Activated CD8-positive, alpha-beta T cell treated with anti-CD3 and anti-CD28 coated beads for 36 hours (primary cell): ENCODE data around the gene COPB1. TPM values are rescaled to one million over a fixed set of nuclear protein-coding genes. Genes with fewer than 3 reads are reported as not detected.

Experiments
- ATAC-seq: fragments of 200-7000 bp; cut with Tn5 transposase; one replicate; pipeline ENCODE4 v1.10.0; 2021; ENCODE audit warnings: mild to moderate bottlenecking, moderate library complexity
- CTCF ChIA-PET: fragments of 350-600 bp; sonication (Branson Sonifier 250); formaldehyde crosslinking; loops from one replicate; lab custom pipeline; 2021; ENCODE audit warnings: antibody characterized with exemption; lab: Charles Lee
- POLR2A ChIA-PET: fragments of 350-600 bp; sonication (Branson Sonifier 250); formaldehyde crosslinking; loops from one replicate; lab custom pipeline; 2021; ENCODE audit warnings: antibody characterized with exemption; lab: Charles Lee
- DNase-seq: peaks from one replicate; pipeline ENCODE4 v3.0.0-alpha.2; 2020
- H3K27ac Mint-ChIP-seq: one replicate; pipeline ENCODE4 v1.8.0; 2021; ENCODE audit warnings: mild to moderate bottlenecking, mixed read lengths
- H3K27me3 Mint-ChIP-seq: one replicate; pipeline ENCODE4 v1.8.0; 2021; ENCODE audit warnings: mixed read lengths
- H3K36me3 Mint-ChIP-seq: one replicate; pipeline ENCODE4 v1.8.0; 2021; ENCODE audit warnings: low read depth, mixed read lengths
- H3K4me1 Mint-ChIP-seq: one replicate; pipeline ENCODE4 v1.8.0; 2021; ENCODE audit warnings: low read depth, mixed read lengths
- H3K4me3 Mint-ChIP-seq: one replicate; pipeline ENCODE4 v1.8.0; 2021; ENCODE audit warnings: mild to moderate bottlenecking, moderate library complexity, mixed read lengths
- H3K9me3 Mint-ChIP-seq: one replicate; pipeline ENCODE4 v1.8.0; 2021; ENCODE audit warnings: mixed read lengths
- CTCF ChIP-seq: fragments of 200-600 bp; IDR thresholded peaks from one replicate; pipeline ENCODE4 v1.8.0; 2022; ENCODE audit warnings: antibody characterized with exemption, mild to moderate bottlenecking
- intact Hi-C: fragments of 100-400 bp; cut with micrococcal nuclease; formaldehyde crosslinking; loops from one replicate; pipeline ENCODE4 v1.10.0; 2022
- total RNA-seq, 2 experiments: library from RNA; stranded (reverse); gene quantifications; one replicate each; pipeline ENCODE4 v1.2.3, GENCODE V29; 2021

The COPB1 gene
- total RNA-seq, 2 experiments from 2014 or later: 90.9 to 93.5 TPM

GRCh38 chr11:14499178-14499559 is 442 bp downstream of the COPB1 start:
- peak overlapping the region; percentile 99 for H3K27ac Mint-ChIP-seq
- H3K36me3 Mint-ChIP-seq: peaks cover 49% of the 10 kb centered on the region
- DNase-seq: peak; percentile 62
- no peaks in the 10 kb centered on the region for H3K9me3 Mint-ChIP-seq
- POLR2A ChIA-PET: interaction anchor here (0.6 to 7.6 kb wide), 13 partner anchors 9 to 475 kb away, joined by 3 to 40 read pairs (median 4); partner anchors contain the start of gene PSMA1
- H3K4me3 Mint-ChIP-seq: peak overlapping the region; percentile 96
- no peak for TF ChIP-seq CTCF
- H3K4me1 Mint-ChIP-seq: peaks cover 34% of the 10 kb centered on the region
- intact Hi-C loops: loop anchor here (2.0 kb wide), 1 partner anchor 22 kb away; the partner anchor contains the start of gene PSMA1
- no peaks in the 10 kb centered on the region for H3K27me3 Mint-ChIP-seq
- peak; percentile 40 for ATAC-seq
- CTCF ChIA-PET: interaction anchor here (1.0 to 2.7 kb wide), 4 partner anchors 44 to 507 kb away, joined by 4 to 10 read pairs (median 6); no protein-coding TSS in a partner anchor

GRCh38 chr11:14480716-14481115 is 18.9 kb downstream of the COPB1 start:
- H3K9me3 Mint-ChIP-seq: no peaks in the 10 kb centered on the region
- H3K27ac Mint-ChIP-seq: peak overlapping the region; percentile 81
- no peak for ATAC-seq
- TF ChIP-seq CTCF: no peak
- POLR2A ChIA-PET: interaction anchor here (2.0 kb wide), 1 partner anchor 19 kb away, joined by 11 read pairs; the partner anchor contains the start of gene COPB1
- H3K4me3 Mint-ChIP-seq: peak overlapping the region; percentile 23
- H3K4me1 Mint-ChIP-seq: peaks cover 19% of the 10 kb centered on the region
- H3K36me3 Mint-ChIP-seq: peaks cover 48% of the 10 kb centered on the region
- CTCF ChIA-PET: interaction anchor here (1.4 to 2.9 kb wide), 4 partner anchors 25 to 427 kb away, joined by 4 to 15 read pairs (median 8); no protein-coding TSS in a partner anchor
- H3K27me3 Mint-ChIP-seq: no peaks in the 10 kb centered on the region
- intact Hi-C loops: no loop called here
- no peak for DNase-seq

- CTCF ChIA-PET: interaction anchor here (1.1 to 5.4 kb wide), 3 partner anchors 14 to 170 kb away, joined by 3 to 31 read pairs (median 3); no protein-coding TSS in a partner anchor
- no peak for DNase-seq
- no peak for TF ChIP-seq CTCF
- ATAC-seq: no peak
- H3K4me1 Mint-ChIP-seq: peaks cover 51% of the 10 kb centered on the region
- H3K9me3 Mint-ChIP-seq: no peaks in the 10 kb centered on the region
- H3K36me3 Mint-ChIP-seq: peaks cover 71% of the 10 kb centered on the region
- H3K4me3 Mint-ChIP-seq: no peak overlapping the region
- intact Hi-C loops: no loop called here
- H3K27me3 Mint-ChIP-seq: no peaks in the 10 kb centered on the region
- H3K27ac Mint-ChIP-seq: peak overlapping the region; percentile 18
- POLR2A ChIA-PET: no interaction called here
Measured at GRCh38 chr11:14471127-14471526, 28.5 kb downstream of the COPB1 start.

GRCh38 chr11:14463623-14464022 is 36.0 kb downstream of the COPB1 start:
- no peak overlapping the region for H3K27ac Mint-ChIP-seq
- DNase-seq (no peak), ATAC-seq (no peak)
- no peak overlapping the region for H3K4me3 Mint-ChIP-seq
- H3K27me3 Mint-ChIP-seq: no peaks in the 10 kb centered on the region
- peaks cover 11% of the 10 kb centered on the region for H3K4me1 Mint-ChIP-seq
- peaks cover 34% of the 10 kb centered on the region for H3K36me3 Mint-ChIP-seq
- no peak for TF ChIP-seq CTCF
- H3K9me3 Mint-ChIP-seq: no peaks in the 10 kb centered on the region
- intact Hi-C loops: no loop called here
- ChIA-PET CTCF (interaction anchor here (1.1 to 2.8 kb wide), 4 partner anchors 9 to 174 kb away, joined by 4 to 29 read pairs (median 5); no protein-coding TSS in a partner anchor), POLR2A (interaction anchor here (1.0 kb wide), 1 partner anchor 36 kb away, joined by 5 read pairs; the partner anchor contains the start of gene COPB1)

GRCh38 chr11:14460147-14460546 is 39.5 kb downstream of the COPB1 start:
- H3K4me3 Mint-ChIP-seq: no peak overlapping the region
- H3K36me3 Mint-ChIP-seq: peaks cover 23% of the 10 kb centered on the region
- H3K27me3 Mint-ChIP-seq: no peaks in the 10 kb centered on the region
- TF ChIP-seq CTCF: no peak
- H3K27ac Mint-ChIP-seq: no peak overlapping the region
- H3K9me3 Mint-ChIP-seq: no peaks in the 10 kb centered on the region
- intact Hi-C loops: no loop called here
- DNase-seq: no peak
- ChIA-PET CTCF (interaction anchor here (1.8 kb wide), 1 partner anchor 159 kb away, joined by 9 read pairs; no protein-coding TSS in a partner anchor), POLR2A (interaction anchor here (0.7 to 1.0 kb wide), 2 partner anchors 8 to 54 kb away, joined by 3 read pairs; no protein-coding TSS in a partner anchor)
- no peaks in the 10 kb centered on the region for H3K4me1 Mint-ChIP-seq
- ATAC-seq: no peak
